Ascending aorta (tissue), 2 donors: ENCODE data around the gene ACTL8. TPM values are rescaled to one million over a fixed set of nuclear protein-coding genes. Genes with fewer than 3 reads are reported as not detected.

Experiments used
- DNase-seq, 2 donors: peaks; one replicate each; pipeline ENCODE4 v3.0.0-alpha.2; 2019; ENCODE audit warnings: low spot score in 2 of 2
- H3K27ac ChIP-seq, 2 donors: fragments of 200-600 bp; sonication (generic); one replicate each; pipeline ENCODE4 v1.5.1; 2016 to 2017; ENCODE audit warnings: mild to moderate bottlenecking in 1 of 2
- H3K27me3 ChIP-seq: fragments of 200-600 bp; sonication (generic); one replicate; pipeline ENCODE4 v1.5.1; 2017
- H3K36me3 ChIP-seq, 2 donors: fragments of 200-600 bp; sonication (generic); one replicate each; pipeline ENCODE4 v1.5.1; 2016
- H3K4me1 ChIP-seq, 2 donors: fragments of 200-600 bp; sonication (generic); one replicate each; pipeline ENCODE4 v1.5.1; 2016 to 2017; ENCODE audit warnings: mild to moderate bottlenecking in 1 of 2
- H3K4me3 ChIP-seq, 2 donors: fragments of 200-600 bp; sonication (generic); one replicate each; pipeline ENCODE4 v1.5.1; 2016 to 2017; ENCODE audit warnings: mild to moderate bottlenecking in 1 of 2
- H3K9me3 ChIP-seq, 2 donors: fragments of 200-600 bp; sonication (generic); one replicate each; pipeline ENCODE4 v1.5.1; 2016
- CTCF ChIP-seq, 3 experiments: fragments of 200-600 bp in 2 of 3; fragments of 450-650 bp in 1 of 3; sonication (generic) in 2 of 3; IDR thresholded peaks; one replicate each; pipeline ENCODE4 v1.5.1; 2016 to 2019; ENCODE audit warnings: antibody characterized with exemption in 3 of 3, mild to moderate bottlenecking in 1 of 3, moderate library complexity in 1 of 3
- intact Hi-C: fragments of 100-400 bp; cut with DNase I; formaldehyde crosslinking; loops from one replicate; pipeline ENCODE4 v1.15.1; 2023
- total RNA-seq: library from RNA; depleted of rRNA; stranded (reverse); fragments of >200 nt; gene quantifications from one replicate; pipeline ENCODE4 v1.1.0, GENCODE V29; 2016

Gene ACTL8
- total RNA-seq, 1 donor from 2014 or later, result not detected

- Histone ChIP-seq H3K27ac (no peak overlapping the region), H3K4me1 (no peaks in the 10 kb centered on the region), H3K9me3 (no peaks in the 10 kb centered on the region), H3K4me3 (no peak overlapping the region), H3K36me3 (no peaks in the 10 kb centered on the region), H3K27me3 (no peaks in the 10 kb centered on the region)
- intact Hi-C loops, result no loop called here
- DNase-seq, result no peak
- TF ChIP-seq CTCF (IDR thresholded peaks at IDR 0.05), result no peak
These were observed 84.6 kb downstream of the ACTL8 start for GRCh38 chr1:17839641-17840196.

- no peak for DNase-seq
- Histone ChIP-seq H3K9me3 (no peaks in the 10 kb centered on the region), H3K36me3 (no peaks in the 10 kb centered on the region), H3K27me3 (no peaks in the 10 kb centered on the region), H3K27ac (no peak overlapping the region), H3K4me1 (no peaks in the 10 kb centered on the region), H3K4me3 (no peak overlapping the region)
- TF ChIP-seq CTCF (IDR thresholded peaks at IDR 0.05), result no peak
- intact Hi-C loops, result no loop called here
These were observed 86.8 kb downstream of the ACTL8 start for GRCh38 chr1:17841944-17842343.

- H3K9me3 ChIP-seq, result no peaks in the 10 kb centered on the region
- H3K4me3 ChIP-seq, result no peak overlapping the region
- intact Hi-C loops, result no loop called here
- no peaks in the 10 kb centered on the region for H3K36me3 ChIP-seq
- no peak overlapping the region for H3K27ac ChIP-seq
- H3K4me1 ChIP-seq, result no peaks in the 10 kb centered on the region
- DNase-seq, result no peak
- TF ChIP-seq CTCF (IDR thresholded peaks at IDR 0.05), result no peak
- no peaks in the 10 kb centered on the region for H3K27me3 ChIP-seq
These were observed 87.6 kb downstream of the ACTL8 start for GRCh38 chr1:17842686-17843085.

GRCh38 chr1:17844185-17844826 is 89.2 kb downstream of the ACTL8 start:
- H3K27ac ChIP-seq, result no peak overlapping the region
- no peak for DNase-seq
- TF ChIP-seq CTCF (IDR thresholded peaks at IDR 0.05), result no peak
- H3K4me3 ChIP-seq, result no peak overlapping the region
- H3K27me3 ChIP-seq, result no peaks in the 10 kb centered on the region
- H3K9me3 ChIP-seq, result no peaks in the 10 kb centered on the region
- intact Hi-C loops, result no loop called here
- H3K36me3 ChIP-seq, result no peaks in the 10 kb centered on the region
- H3K4me1 ChIP-seq, result no peaks in the 10 kb centered on the region

DNA sequence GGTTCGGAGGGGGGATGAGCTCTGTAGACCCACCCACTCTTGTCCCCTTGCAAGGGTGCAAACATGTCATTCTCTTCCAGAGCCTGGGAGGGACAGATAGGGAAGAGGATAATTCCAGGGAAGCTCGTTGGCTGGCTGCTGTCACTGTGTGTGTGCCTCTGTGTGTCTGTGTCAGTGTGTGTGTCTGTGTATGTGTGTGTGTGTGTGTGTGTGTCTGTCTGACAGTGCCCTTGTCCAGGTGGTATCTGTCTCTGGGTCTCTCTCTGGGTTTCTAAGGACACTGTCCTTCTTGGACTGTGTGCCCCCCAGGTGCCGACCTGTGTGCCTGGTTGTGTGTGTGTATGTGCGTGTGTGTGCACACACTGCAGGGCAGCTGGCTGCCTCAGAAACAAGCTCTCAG is 90.5 kb downstream of the ACTL8 start:
- H3K27ac ChIP-seq, result no peak overlapping the region
- no peak for DNase-seq
- no peak overlapping the region for H3K4me3 ChIP-seq
- no peaks in the 10 kb centered on the region for H3K4me1 ChIP-seq
- no peaks in the 10 kb centered on the region for H3K27me3 ChIP-seq
- no peaks in the 10 kb centered on the region for H3K9me3 ChIP-seq
- intact Hi-C loops, result no loop called here
- no peak for TF ChIP-seq CTCF (IDR thresholded peaks at IDR 0.05)
- no peaks in the 10 kb centered on the region for H3K36me3 ChIP-seq
